Loucy (cell line): ENCODE data around the gene MYD88.
A peak's percentile ranks its signal among the peaks of the same experiment; 100 is the strongest.
"Not testable (repeated sequence)": the region's sequence is repeated elsewhere in the genome, so short reads cannot be mapped to it uniquely, and the experiment has no call there.

Experiments
- H2AFZ ChIP-seq: fragments of 200-600 bp; sonication (generic); 2 replicates; pipeline ENCODE4 v1.6.0; 2016; ENCODE audit warnings: antibody characterized with exemption, mild to moderate bottlenecking, low read length, moderate library complexity
- H3F3A ChIP-seq: fragments of 200-600 bp; 2 replicates; pipeline ENCODE4 v1.6.0; 2016; ENCODE audit warnings: antibody characterized with exemption, low read depth, mild to moderate bottlenecking
- H3K27me3 ChIP-seq: fragments of 200-600 bp; sonication (generic); 2 replicates; pipeline ENCODE4 v1.6.1; 2014; ENCODE audit warnings: low read length, mild to moderate bottlenecking; ENCODE audit not compliant: insufficient read depth, poor library complexity, severe bottlenecking
- H3K36me3 ChIP-seq: fragments of 200-600 bp; sonication (generic); 2 replicates; pipeline ENCODE4 v1.6.1; 2016; ENCODE audit warnings: low read length; ENCODE audit not compliant: insufficient read depth
- H3K4me1 ChIP-seq: fragments of 200-600 bp; sonication (generic); 2 replicates; pipeline ENCODE4 v1.5.1; 2014; ENCODE audit warnings: low read length, mild to moderate bottlenecking; ENCODE audit not compliant: insufficient read depth, poor library complexity, severe bottlenecking
- H3K4me2 ChIP-seq: fragments of 200-600 bp; sonication (generic); 2 replicates; pipeline ENCODE4 v1.6.0; 2014; ENCODE audit warnings: antibody characterized with exemption, low read length, low read depth, mild to moderate bottlenecking; ENCODE audit not compliant: poor library complexity, severe bottlenecking
- H3K4me3 ChIP-seq: fragments of 200-600 bp; sonication (generic); 2 replicates; pipeline ENCODE4 v1.5.1; 2014; ENCODE audit warnings: low read length, mild to moderate bottlenecking, mixed read lengths; ENCODE audit not compliant: poor library complexity, severe bottlenecking
- H3K79me2 ChIP-seq: fragments of 200-600 bp; sonication (generic); 2 replicates; pipeline ENCODE4 v1.6.1; 2014; ENCODE audit warnings: low read length; ENCODE audit not compliant: insufficient read depth
- H3K9ac ChIP-seq: fragments of 200-600 bp; sonication (generic); 2 replicates; pipeline ENCODE4 v1.6.0; 2014; ENCODE audit warnings: mild to moderate bottlenecking, low read depth, low read length, moderate library complexity; ENCODE audit not compliant: poor library complexity, severe bottlenecking
- H3K9me2 ChIP-seq: fragments of 200-600 bp; sonication (generic); replicated peaks from 2 replicates; pipeline ENCODE4 v1.6.1; 2016; ENCODE audit warnings: low read depth, low read length, mixed read lengths
- H3K9me3 ChIP-seq: fragments of 200-600 bp; sonication (generic); 2 replicates; pipeline ENCODE4 v1.6.1; 2014; ENCODE audit warnings: mild to moderate bottlenecking, antibody characterized with exemption, low read length, low read depth; ENCODE audit not compliant: insufficient read depth
- H4K20me1 ChIP-seq: fragments of 200-600 bp; sonication (generic); 2 replicates; pipeline ENCODE4 v1.6.0; 2014; ENCODE audit warnings: antibody characterized with exemption, low read length, mild to moderate bottlenecking; ENCODE audit not compliant: insufficient read depth, poor library complexity, severe bottlenecking
- CTCF ChIP-seq: fragments of 200-600 bp; sonication (generic); conservative IDR thresholded peaks from 2 replicates; pipeline ENCODE4 v1.5.1; 2014; ENCODE audit warnings: mild to moderate bottlenecking, antibody characterized with exemption, low read length
- EZH2phosphoT487 ChIP-seq: fragments of 200-600 bp; IDR thresholded peaks from 2 replicates; pipeline ENCODE4 v1.6.1; 2018; ENCODE audit warnings: antibody characterized with exemption, mild to moderate bottlenecking, moderate library complexity, borderline replicate concordance

MYD88 gene

GRCh38 chr3:38158472-38158871 is 20.0 kb downstream of the MYD88 start:
- Histone ChIP-seq H3K9me2 (no peaks in the 10 kb centered on the region), H3K4me3 (no peak overlapping the region), H3K36me3 (no peaks in the 10 kb centered on the region), H3F3A (peaks cover 2% of the 10 kb centered on the region; the same call in 1 of the 2 replicates), H3K79me2 (peaks cover under 1% of the 10 kb centered on the region; the same call in 1 of the 2 replicates), H3K9me3 (no peaks in the 10 kb centered on the region), H3K4me2 (no peak overlapping the region), H3K9ac (no peak overlapping the region), H2AFZ (no peak overlapping the region), H3K27me3 (no peaks in the 10 kb centered on the region), H4K20me1 (no peaks in the 10 kb centered on the region), H3K4me1 (peaks cover 1% of the 10 kb centered on the region)
- TF ChIP-seq CTCF: no peak
- TF ChIP-seq EZH2phosphoT487: no peak

DNA sequence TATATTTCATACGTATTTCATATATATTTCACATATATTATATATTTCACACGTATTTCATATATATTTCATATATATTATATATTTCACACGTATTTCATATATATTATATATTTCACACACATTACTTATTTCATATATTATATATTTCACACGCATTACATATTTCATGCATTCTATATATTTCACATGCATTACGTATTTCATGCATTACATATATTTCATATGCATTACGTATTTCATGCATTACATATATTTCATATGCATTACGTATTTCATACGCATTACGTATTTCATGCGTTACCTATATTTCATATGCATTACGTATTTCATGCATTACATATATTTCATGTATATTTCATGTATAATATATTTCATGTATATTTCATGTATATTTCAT is 22.2 kb downstream of the MYD88 start:
- not testable (repeated sequence) for H2AFZ ChIP-seq, H3K36me3 ChIP-seq, H3K4me2 ChIP-seq, H3K27me3 ChIP-seq, H3K9me2 ChIP-seq, H3F3A ChIP-seq, H3K9ac ChIP-seq, H3K4me3 ChIP-seq, H3K9me3 ChIP-seq, H4K20me1 ChIP-seq
- Histone ChIP-seq H3K4me1 (peaks cover 13% of the 10 kb centered on the region), H3K79me2 (peaks cover 15% of the 10 kb centered on the region)

DNA sequence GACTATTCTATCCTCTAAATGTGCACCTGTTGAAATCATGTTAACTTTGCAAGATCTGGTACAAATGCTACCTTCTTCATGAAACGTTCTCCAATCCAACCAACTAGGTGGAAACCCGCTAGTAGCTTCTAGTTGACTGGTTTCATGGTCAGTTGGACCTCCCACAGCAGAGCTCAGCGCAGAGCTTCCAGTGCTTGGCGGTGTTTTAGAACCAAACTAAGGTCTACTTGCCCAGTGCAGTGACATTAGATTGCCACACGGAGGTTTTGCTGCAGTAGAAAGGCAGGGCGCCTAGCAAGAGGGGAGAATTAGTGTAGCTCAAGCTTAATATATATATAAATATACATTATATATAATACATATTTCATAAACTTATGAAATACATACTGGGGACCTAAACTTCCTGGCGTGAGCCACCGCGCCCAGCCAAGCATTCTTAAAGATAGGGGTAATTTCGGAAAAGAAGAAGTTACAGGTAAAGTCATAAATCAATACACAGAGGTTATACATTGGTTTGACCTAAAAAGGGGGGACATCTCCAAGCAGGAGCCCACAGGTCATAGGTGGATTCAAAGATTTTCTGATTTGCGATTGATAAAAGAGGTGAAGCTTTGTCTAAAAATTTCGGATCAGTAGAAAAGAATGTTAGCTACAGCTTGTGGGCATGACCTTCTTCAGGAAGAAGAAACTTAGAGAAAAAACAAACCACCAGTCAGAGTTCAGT is 24.8 kb downstream of the MYD88 start:
- Histone ChIP-seq H3K36me3 (no peaks in the 10 kb centered on the region), H4K20me1 (peaks cover 19% of the 10 kb centered on the region), H3K27me3 (no peaks in the 10 kb centered on the region), H3F3A (peaks cover 2% of the 10 kb centered on the region; the same call in 1 of the 2 replicates), H3K4me2 (peak overlapping the region; percentile 86), H3K4me1 (peaks cover 30% of the 10 kb centered on the region), H2AFZ (no peak overlapping the region), H3K9ac (peak overlapping the region; percentile 92), H3K4me3 (no peak overlapping the region), H3K9me3 (no peaks in the 10 kb centered on the region), H3K9me2 (no peaks in the 10 kb centered on the region), H3K79me2 (peaks cover 40% of the 10 kb centered on the region)
- TF ChIP-seq CTCF (0 out of 2 replicates have a peak, but pooled peaks have one; percentile 31), EZH2phosphoT487 (no peak)
